Retina (tissue), 1 donor: ENCODE data around the gene WRNIP1.
"Not testable (repeated sequence)": the region's sequence is repeated elsewhere in the genome, so short reads cannot be mapped to it uniquely, and the experiment has no call there.

Source experiments
- DNase-seq: peaks from one replicate; pipeline ENCODE4 v3.0.0-alpha.2; 2016

The WRNIP1 gene

DNA sequence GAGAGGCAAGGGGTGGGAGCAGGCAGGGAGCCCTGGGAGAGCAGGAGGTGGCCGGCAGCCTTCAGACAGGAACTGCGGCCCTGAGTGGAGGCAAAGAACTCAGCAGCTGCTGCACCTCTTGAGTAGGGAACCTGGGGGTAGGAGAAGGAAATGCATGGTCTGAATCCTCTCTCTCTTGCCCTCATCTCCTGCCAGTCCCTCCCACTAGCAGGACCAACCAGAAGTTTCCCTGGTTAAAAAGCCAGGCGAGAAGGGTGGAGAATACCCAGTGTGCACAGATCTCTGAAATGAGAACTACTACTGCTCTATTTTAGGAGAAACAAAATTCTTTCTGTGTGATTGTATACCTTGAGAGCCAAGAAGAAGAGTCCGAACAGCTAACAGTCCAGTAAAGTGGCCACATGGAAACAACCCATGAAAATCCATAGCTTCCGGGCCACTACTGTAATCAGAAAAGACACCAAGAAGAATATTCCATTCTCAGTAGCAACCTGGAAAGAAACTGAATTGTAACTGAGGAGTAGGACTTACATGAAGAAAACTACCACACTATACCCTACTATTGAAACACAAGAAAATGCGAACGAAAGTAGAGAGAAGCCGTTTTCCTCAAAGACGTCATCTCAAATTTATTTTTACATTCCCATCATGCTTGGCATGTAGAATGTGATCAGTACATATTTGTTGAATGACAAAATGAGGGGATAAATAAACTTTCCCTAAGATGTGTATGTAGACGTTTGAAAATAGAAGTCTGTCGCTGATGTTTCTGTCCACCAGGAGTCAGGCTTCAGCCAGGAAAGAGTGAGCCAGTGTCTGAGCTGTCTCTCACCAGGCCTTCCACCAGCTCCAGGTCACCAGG, 25.6 kb downstream of the WRNIP1 start:
- peak; percentile 59 for DNase-seq

DNA sequence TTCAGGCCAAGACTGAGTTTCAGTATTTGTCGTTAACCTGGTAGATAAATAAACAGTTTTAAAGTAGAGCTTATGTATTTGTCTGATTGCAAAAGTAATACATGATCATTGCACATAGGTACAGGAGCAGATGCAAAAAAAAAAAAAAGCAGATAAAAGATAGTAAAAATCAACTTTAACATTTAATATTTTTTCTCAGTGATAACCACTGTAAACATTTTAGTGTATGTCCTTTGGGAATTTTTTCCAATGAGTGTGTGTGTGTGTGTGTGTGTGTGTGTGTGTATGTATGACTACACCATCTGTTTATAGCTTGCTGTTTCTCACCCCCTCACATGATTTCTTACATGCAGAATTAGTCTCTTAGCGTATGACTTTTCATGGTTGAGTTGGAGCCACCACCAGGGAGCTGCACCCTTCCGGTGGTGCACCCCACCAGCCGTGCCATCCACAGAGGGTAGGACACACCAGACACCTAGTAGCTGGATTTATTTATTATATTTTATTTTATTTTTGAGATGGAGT, 26.3 kb downstream of the WRNIP1 start:
- DNase-seq: no peak

DNA sequence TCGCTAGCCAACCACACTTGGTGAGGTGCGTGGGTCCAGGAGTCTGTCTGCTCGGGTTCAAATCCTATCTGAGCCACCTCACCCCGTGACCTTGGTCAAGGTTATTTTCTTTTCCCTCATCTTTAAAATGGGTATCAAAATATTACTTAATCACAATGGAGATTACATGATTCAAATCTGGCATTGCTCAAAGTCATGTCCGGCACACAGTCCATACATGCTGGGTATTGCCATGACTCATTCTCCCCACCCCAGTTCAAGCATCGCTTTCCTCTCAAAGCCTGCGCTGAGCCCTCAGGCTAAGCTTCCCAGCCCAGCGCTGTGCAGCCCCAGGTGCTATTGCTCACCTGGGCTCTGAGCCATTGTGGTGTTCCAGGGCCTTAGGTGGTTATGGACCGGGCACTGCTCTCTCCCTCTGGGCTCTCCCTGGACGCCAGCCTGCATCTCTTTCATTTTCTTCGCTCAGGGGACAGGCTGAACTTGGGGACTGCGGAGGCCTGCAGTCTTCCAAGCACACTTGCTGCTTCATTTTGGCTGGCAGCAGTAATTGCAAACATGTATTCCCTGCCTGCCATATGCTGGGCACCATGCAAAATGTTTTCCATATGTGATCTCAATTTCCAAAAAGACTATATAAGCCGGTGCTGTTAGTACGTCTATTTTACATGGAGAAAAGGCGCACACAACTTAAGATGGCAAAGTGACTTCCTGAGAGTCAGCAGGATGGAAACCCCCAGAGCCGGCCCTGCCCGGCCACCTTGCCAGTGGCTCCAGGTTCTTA, 27.3 kb downstream of the WRNIP1 start:
- DNase-seq: no peak

DNA sequence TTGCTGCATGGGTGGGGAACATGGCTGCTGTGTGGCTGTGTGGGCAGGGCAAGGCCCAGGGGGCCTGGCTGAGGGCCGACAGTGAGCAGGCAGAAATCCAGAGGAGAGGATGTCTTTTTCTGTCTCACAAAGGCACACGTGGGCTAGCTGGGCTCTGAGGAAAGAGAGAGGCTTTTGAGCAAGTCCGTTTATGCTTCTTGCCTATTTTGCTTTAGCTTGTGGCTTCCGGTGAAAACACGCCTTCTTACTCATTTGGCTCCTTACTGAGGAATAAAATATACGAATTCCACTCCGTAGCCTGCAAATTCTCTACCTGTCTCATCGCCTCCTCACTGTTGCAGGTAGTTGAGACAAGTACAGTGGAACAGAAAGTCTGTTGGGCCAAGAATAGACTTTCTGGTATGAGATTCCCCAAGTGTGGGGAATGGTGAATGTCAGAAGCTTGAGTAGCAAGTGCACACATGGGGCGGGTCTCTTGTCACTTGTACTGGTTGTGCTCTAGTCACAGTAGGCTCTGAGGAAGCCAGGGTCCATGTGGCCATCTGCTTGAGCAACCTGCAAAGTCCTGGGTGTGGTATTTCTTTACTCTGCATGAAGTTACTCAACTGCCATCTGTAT, 28.4 kb downstream of the WRNIP1 start:
- DNase-seq: no peak

DNA sequence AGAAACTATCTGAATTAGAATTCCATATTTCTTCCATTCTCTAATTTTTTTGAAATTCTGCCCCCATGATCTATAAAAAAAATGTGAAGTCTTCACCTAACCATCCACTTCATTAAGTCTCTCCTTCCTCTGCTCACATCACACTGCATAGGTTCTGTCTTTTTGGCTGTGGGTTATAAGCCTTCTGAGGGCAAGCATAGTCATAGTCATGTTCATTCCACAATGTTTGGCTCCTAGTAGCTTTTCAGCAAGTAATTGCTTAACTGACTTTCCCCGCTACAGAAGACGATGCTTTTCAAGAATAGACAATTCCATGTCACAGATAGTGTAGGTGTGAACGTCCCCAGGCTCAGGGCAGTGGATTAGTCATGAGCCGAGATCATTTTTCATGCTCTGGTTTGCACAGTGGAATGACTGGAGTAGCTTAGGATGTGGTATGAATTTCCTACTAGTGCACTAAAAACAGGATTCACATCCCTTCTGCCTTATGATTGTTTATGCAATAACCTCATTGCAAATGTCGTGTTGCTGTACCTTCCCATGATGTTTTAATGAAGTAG, 29.1 kb downstream of the WRNIP1 start:
- no peak for DNase-seq

DNA sequence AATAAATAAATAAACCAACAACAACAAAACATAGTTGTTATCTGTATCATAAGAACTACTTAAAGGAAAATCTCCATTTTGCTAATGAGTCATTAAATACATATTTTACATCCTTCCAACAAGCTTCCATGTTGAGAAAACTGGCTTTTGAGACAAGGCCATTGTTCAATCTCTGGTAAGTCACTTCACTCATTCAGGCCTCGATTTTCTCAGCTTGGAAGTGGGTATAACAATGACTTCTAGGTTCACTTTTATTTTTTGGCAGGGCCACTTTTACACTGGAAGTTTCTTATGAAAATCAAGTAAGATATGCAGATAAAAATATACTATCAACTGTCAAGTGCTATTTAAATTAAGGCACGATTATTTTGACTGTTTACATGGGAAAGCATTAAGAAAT, 30.0 kb downstream of the WRNIP1 start:
- no peak for DNase-seq

DNA sequence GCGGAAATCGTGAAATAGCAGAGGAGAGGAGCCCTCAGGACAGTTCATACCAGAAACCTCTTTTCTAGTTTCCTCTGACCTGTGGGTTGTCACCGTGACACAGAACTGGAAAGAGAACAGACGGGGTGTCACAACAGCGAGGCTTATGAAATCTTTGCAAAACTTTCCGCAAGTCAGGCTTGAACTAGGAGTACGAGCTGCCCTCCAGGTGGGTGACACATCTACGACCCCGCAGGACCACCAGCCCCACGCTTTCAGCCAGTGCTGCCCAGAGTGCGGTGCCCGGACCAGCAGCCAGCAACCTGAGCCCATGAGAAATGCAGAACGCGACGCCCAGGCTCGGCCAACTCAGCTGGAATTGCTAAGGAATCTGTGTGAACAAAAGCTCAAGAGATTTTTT, 30.8 kb downstream of the WRNIP1 start:
- DNase-seq: no peak

DNA sequence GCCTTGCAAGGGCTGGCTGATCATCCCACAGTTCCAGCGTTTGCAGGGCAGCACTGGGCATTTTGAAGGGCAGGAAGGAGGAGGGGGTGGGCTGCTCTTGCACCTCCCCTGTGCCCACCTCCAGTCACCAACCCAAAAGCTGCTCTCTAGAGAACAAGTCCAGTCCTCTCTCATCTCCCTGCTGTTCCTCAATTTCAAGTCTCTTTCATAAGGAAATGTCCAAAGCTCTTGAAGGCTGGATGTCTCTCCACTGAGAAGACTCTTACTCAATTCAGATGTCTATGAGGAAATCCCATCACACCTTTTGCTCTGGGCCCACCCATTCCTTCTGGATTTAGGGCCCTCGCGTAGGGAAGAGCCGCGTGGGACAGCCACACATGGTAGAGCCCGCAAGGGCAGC, 31.7 kb downstream of the WRNIP1 start:
- no peak for DNase-seq

DNA sequence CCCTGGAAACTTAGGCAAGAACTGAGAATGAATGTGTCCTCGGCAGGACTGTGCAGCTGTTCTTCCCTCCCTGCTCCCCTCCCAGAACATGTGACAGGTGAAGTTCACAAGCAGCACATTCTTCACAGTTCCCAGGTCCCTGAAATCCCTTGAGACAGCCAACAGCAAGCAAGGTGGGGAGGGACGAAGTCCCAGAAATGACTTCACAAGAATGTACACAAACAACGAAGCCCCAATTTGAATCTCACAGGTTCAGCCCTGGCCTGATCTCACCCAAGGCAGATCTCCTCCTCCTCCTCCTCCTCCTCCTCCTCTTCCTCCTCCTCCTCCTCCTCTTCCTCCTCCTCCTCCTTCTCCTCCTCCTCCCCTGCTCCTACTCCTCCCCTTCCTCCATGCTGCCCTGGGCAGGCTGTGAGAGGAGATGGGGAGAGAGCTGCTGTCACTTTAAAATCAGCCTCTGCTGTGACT, 32.4 kb downstream of the WRNIP1 start:
- no peak for DNase-seq

DNA sequence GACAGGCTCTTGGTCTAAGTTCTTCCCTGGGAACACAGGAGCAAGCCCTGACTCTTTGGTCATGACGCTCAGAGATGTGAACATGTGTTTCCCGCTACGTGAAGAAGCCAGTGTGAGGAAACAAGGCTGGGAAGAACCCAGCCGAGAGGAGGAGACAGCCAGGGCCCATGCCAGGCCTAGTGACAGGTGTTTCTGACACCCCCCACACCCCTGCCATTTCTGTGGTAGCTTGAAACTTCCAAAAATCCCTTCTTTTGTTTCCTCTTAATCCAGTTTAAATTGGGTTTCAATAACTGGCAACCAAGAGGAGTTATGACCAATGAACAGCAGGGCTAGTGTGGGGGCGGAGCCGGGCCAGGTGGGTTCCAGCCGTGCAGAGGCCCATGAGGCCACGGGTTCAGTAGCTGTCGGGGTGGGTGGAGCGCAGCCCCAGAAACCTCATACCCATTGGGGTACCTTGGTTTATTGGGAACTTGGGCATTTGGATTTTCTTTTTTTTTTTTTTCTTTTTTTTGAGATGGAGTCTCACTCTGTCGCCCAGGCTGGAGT, 33.5 kb downstream of the WRNIP1 start:
- no peak for DNase-seq

DNA sequence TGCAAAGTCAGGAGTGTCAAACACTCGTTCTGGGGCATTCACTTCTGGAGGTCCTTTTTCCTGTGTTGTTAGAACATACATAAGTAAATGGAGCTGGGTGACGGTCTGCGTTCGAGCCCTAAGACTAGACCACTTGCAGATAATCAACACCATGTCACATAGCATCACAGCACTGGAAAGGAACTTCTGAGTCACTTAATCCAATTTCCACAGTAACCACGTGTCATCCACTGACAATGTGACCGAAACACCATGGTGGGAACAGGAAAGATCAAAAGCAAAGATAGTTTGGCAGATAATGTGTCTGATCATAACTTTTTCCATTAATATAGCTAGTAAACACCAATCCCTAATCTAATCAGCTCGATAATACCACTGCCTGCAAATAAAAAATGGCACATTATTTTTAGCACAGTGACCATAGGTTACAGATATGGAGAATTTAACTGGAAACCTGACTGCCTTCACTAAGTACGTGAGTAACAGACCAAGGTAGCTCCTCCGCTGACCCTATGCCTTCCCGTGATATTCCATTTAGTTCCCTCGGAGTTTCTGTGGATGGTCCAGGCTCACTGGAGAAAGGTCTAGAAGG, 34.8 kb downstream of the WRNIP1 start:
- DNase-seq: no peak

DNA sequence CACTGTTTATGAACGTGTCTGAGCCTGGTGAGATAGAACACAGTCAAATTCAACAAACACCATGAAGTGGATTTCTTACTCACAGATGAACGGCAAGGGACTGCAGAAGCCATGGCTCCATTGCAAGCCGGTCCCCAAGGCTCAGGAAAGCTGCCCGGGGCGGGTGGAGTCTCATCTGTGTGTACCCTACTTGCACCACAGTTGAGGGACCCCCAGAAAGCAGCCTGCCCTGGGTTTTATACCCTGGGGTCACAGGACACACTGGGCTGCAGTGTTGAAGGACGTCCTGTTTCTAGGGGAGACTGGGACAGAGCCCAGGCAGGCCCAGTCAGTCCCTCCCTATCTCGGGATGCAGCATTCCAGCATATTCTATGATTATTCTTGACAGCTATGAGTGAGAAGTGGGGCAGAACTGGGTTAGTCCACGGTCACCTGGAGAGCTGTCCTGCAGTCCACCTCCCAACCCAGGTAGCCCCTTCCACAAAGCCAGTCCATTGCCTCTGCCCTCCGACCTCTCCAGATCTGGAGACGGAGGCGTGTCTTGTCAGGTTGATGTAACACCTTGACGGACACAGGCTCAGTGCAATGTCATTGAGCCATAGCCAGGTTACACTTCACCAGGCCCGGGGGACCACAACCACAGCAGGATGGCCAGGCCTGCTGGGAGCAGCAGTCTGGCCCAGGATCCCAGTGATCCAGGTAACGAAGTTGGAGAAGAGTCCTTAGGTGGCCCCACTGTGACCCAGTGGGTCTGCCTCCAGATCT, 35.5 kb downstream of the WRNIP1 start:
- DNase-seq: no peak

DNA sequence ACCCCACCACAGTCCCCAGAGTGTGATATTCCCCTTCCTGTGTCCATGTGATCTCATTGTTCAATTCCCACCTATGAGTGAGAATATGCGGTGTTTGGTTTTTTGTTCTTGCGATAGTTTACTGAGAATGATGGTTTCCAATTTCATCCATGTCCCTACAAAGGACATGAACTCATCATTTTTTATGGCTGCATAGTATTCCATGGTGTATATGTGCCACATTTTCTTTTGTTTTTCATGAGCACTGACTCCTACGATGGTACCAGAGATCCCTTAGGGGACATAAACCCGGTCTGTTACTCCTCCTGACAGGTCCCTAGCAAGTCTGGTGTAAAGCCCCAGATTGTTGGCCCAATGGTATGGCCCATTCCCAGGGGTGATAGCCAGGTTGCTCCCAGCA, 36.5 kb downstream of the WRNIP1 start:
- not testable (repeated sequence) for DNase-seq

DNA sequence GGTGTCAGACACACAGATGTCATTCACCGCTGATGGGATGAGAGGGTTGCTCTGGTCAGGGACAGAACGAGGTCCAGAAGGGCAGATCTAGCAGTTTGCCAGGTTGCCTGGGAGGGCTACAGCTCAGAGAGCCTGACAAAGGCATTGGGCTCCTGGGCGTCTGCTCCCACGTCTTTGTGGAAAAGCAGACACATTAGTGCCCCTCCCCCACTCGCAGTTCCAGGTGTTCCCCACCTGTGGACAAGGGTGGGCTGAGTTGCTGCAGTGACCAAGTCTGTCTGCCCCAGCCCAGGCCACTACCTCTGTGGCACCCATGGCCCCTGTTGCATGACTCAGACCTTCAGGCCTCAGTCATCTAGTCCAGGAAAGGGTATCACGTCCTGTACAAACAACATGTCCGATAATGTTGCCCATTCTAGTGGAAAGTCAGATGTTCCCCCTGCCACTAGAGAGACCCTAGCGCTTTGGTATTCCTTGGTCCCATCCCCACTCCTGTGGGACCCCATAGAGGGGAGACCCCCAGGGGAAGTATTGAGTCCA, 37.4 kb downstream of the WRNIP1 start:
- DNase-seq: no peak

DNA sequence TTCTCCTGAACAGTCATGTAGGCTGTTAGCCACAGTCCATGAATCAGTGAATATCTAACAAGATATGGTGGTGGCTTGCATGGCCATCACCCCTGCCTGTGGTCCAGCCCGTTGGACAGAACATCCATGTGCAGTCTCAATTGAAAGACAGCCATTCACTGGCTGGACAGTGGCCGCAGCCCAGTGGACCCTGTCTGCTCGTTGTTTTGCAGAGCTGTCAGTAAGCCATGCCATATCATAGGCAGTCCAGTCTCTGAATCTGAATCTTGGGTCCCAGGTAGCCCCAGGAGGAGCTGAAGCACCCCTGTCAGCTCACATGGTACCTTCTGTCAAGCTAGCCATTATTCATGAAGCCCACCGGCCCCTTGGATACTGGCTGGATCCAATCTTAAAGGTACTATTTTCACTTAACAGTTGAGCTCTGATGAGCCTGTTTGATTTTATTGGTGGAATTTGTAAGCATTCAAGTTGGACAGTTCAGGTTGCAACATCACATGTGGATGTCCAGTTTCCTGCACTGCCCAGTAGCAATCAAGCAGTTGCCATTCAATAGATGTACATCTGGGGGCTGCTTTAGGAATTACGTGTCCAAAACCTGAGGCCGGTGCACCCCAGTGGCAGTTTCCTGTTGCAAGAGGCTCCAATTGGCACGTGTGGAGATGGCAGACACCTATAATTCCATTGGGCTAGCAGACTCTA, 38.7 kb downstream of the WRNIP1 start:
- DNase-seq: no peak

DNA sequence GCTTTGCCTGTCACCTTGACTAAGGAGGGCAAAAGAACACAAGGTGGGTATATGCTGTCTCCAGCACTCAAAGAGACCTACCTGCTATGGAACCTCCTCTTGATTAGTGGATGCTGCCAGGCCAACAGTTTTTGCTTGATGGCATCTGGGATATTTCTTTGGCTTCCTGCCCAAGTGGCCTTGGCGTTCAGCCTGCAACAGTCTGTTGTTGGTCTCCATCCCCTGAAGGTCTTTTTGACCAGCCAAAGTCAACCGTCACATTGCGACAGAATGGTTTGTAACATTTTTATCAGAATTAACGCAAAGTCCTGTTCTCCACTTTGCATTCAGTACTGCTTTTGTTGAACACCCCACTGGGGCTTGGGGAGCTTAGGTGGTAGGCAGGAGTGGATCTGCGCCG, 39.3 kb downstream of the WRNIP1 start:
- DNase-seq: no peak

DNA sequence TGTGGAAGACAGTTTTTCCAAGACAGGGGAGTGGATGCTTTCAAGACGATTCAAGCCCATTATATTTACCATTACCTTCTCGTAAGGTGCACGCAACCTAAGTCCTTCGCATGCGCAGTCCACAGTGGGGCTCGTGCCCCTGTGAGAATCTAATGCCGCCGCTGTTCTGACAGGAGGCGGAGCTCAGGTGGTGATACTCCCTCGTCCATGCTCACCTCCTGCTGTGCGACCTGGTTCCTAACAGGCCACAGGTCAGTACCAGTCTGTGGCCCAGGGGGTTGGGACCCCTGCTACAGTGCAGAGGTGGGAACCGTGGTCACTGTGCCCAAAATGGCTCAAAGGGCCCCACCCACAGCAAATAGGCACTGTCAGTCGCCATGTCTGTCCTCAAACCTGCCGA, 39.8 kb downstream of the WRNIP1 start:
- DNase-seq: no peak

DNA sequence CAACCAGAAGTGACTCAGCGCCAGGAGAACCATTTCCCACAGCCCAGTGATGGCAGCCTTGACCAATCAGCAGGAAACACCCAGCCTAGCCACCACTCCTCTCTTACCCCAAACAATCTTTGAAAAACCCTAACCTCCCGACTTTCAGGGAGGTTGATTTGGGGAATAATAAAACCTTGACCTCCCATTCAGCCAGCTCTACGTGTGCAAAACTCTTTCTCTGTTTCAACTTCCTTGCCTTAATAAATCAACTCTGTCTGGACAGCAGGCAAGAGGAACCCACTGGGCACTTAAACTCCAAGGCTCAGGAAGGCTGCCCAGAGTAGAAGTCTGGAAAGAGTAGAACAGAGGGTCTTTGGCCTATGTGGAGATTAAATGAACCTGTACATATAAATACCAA, 41.5 kb downstream of the WRNIP1 start:
- no peak for DNase-seq

DNA sequence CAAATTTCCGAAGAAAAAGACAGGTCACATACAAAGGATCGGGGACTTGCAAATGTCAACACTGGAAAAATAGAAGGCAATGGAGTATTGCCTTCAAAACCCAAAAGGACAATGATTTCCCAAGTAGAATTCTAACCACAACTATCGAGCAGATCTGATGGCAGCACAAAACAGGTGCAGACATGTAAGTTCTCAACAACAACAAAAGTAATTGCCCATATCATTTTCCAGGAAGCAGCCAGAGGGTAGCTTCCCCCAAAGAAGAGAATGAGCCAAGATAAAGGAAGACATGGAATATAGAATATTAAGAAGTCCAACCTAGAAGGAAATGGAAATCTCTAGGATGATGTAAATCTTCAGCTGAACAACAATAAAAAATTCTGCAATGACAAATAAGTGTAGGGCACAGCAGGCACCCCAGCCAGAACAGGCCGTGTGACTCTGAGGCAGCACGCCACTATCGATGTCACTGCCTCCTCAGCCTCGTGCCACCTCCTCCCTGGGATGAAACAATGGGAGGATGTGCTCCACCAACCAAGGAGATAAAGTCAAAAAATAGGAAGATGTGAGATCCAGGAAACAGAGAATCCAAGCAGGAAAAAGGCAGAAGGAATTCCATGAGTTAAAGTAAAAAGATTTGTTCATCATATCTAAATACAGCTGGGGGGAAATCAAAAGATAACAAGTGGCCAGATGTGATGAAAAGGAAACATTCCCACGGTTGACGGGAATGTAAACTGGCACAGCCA, 42.3 kb downstream of the WRNIP1 start:
- DNase-seq: no peak

DNA sequence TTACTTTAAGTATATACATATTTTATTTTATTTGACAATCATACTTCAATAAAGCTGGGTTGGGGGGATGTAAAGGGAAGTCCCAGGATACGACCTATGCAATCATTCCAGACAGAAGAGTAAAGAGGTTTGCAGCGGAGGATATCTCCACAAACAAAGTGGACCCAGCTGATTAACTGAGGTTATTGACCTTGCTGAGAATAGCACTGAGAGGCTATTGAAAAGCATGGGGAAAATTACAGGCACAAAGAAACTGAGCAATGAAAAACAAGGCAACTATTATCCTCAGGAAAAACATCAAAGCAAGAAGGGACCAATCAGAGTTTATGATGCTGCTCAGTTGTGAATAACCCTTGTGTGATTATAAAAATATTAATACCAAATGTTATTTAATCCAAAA, 43.8 kb downstream of the WRNIP1 start:
- DNase-seq: no peak
